Esophagus squamous epithelium (tissue), 4 donors: ENCODE results near the gene S100A16.

Source experiments
- CTCF ChIP-seq, 6 experiments: fragments of 450-650 bp in 4 of 6; fragments of 200-600 bp in 2 of 6; sonication (generic) in 2 of 6; IDR thresholded peaks; one replicate each; pipeline ENCODE4 v1.5.1; 2016 to 2019; ENCODE audit warnings: antibody characterized with exemption in 6 of 6, mild to moderate bottlenecking in 4 of 6, moderate library complexity in 4 of 6
- POLR2A ChIP-seq, 4 donors: fragments of 450-650 bp; IDR thresholded peaks; one replicate each; pipeline ENCODE4 v1.6.1; 2017; ENCODE audit warnings: antibody characterized with exemption in 4 of 4, mild to moderate bottlenecking in 4 of 4, moderate library complexity in 3 of 4

DNA sequence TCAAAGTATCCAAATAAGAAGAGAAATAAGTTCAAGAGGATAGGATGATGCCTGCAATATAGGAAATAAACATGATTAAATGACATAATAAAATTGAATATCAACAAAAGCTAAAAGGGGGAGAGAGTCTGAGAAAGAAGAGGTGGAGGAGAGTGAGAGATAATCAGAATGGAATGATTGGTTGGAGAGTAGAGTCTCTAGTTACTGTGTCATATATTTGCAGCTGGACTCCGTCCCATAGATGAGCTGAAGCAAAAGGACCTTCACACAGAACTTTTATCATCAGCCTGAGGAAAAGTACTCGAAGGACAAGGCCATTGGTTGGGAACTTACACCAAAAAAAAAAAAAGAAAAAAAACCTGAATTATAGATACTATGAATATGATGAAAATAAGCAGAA is 24.5 kb downstream of the S100A16 start:
- TF ChIP-seq CTCF (IDR thresholded peaks at IDR 0.05) = no peak
- TF ChIP-seq POLR2A (IDR thresholded peaks at IDR 0.05) = no peak
